Trophoblast cell (in vitro differentiated cells and primary cell): Measurements from ENCODE around the gene RACK1.

Experiments used
- DNase-seq, 2 donors: peaks; one replicate each; pipeline ENCODE4 v3.0.0-alpha.2; 2016
- H2AFZ ChIP-seq: 2 replicates; pipeline ENCODE4 v1.6.1; 2013; ENCODE audit warnings: low read length, moderate library complexity, mild to moderate bottlenecking; ENCODE audit not compliant: insufficient read depth, poor library complexity
- H2AK5ac ChIP-seq: 2 replicates; pipeline ENCODE4 v1.6.1; 2013; ENCODE audit warnings: mild to moderate bottlenecking, low read length
- H2BK120ac ChIP-seq: 2 replicates; pipeline ENCODE4 v1.6.1; 2013; ENCODE audit warnings: low read length, mild to moderate bottlenecking, moderate library complexity; ENCODE audit not compliant: insufficient read depth, poor library complexity
- H2BK12ac ChIP-seq: 2 replicates; pipeline ENCODE4 v1.6.1; 2013; ENCODE audit warnings: mild to moderate bottlenecking, low read length, moderate library complexity
- H2BK5ac ChIP-seq: 2 replicates; pipeline ENCODE4 v1.6.1; 2013; ENCODE audit warnings: low read length, low read depth, moderate library complexity, mild to moderate bottlenecking; ENCODE audit not compliant: poor library complexity
- H3K14ac ChIP-seq: 2 replicates; pipeline ENCODE4 v1.6.1; 2013; ENCODE audit warnings: mild to moderate bottlenecking, low read length
- H3K18ac ChIP-seq: 2 replicates; pipeline ENCODE4 v1.6.1; 2013; ENCODE audit warnings: mild to moderate bottlenecking, low read length
- H3K23ac ChIP-seq: 2 replicates; pipeline ENCODE4 v1.6.1; 2013; ENCODE audit warnings: low read length
- H3K27ac ChIP-seq: 2 replicates; pipeline ENCODE4 v1.5.1; 2013; ENCODE audit warnings: low read depth, mild to moderate bottlenecking, inconsistent platforms, low read length, moderate library complexity
- H3K27me3 ChIP-seq: 2 replicates; pipeline ENCODE4 v1.6.1; 2013; ENCODE audit warnings: inconsistent platforms, mild to moderate bottlenecking, low read length, moderate library complexity; ENCODE audit not compliant: insufficient read depth
- H3K36me3 ChIP-seq, 2 experiments: 1 replicate in 1 of 2; 2 replicates in 1 of 2; pipeline ENCODE4 v1.6.1; 2013; ENCODE audit warnings: low read length in 2 of 2, mild to moderate bottlenecking in 2 of 2, moderate library complexity in 1 of 2; ENCODE audit not compliant: insufficient read depth in 2 of 2, control insufficient read depth in 1 of 2
- H3K4ac ChIP-seq: 2 replicates; pipeline ENCODE4 v1.6.1; 2013; ENCODE audit warnings: low read depth, mild to moderate bottlenecking, low read length, moderate library complexity
- H3K4me1 ChIP-seq, 2 experiments: 1 replicate in 1 of 2; 2 replicates in 1 of 2; pipeline ENCODE4 v1.6.1; 2013; ENCODE audit warnings: low read length in 2 of 2, mild to moderate bottlenecking in 2 of 2, moderate library complexity in 1 of 2; ENCODE audit not compliant: insufficient read depth in 2 of 2, control insufficient read depth in 1 of 2
- H3K4me2 ChIP-seq: 2 replicates; pipeline ENCODE4 v1.6.1; 2013; ENCODE audit warnings: inconsistent platforms, mild to moderate bottlenecking, low read length, moderate library complexity
- H3K4me3 ChIP-seq: 2 replicates; pipeline ENCODE4 v1.5.1; 2013; ENCODE audit warnings: mild to moderate bottlenecking, low read depth, low read length, inconsistent platforms
- H3K79me1 ChIP-seq: one replicate; pipeline ENCODE4 v1.6.1; 2013; ENCODE audit warnings: low read length
- H3K79me2 ChIP-seq: 2 replicates; pipeline ENCODE4 v1.6.1; 2013; ENCODE audit warnings: low read length, mild to moderate bottlenecking; ENCODE audit not compliant: control insufficient read depth, insufficient read depth, poor library complexity
- H3K9ac ChIP-seq: 2 replicates; pipeline ENCODE4 v1.6.1; 2013; ENCODE audit warnings: mild to moderate bottlenecking, low read length
- H3K9me3 ChIP-seq: 2 replicates; pipeline ENCODE4 v1.6.1; 2013; ENCODE audit warnings: low read depth, mild to moderate bottlenecking, control low read depth, inconsistent platforms, low read length; ENCODE audit not compliant: insufficient read depth
- H4K12ac ChIP-seq: 2 replicates; pipeline ENCODE4 v1.6.1; 2013; ENCODE audit warnings: low read depth, mild to moderate bottlenecking, low read length, moderate library complexity
- H4K8ac ChIP-seq: 2 replicates; pipeline ENCODE4 v1.6.1; 2013; ENCODE audit warnings: low read depth, mild to moderate bottlenecking, low read length, moderate library complexity
- H4K91ac ChIP-seq: one replicate; pipeline ENCODE4 v1.6.1; 2013; ENCODE audit warnings: low read depth, mild to moderate bottlenecking, low read length, moderate library complexity
- WGBS: extraction: QIAGEN DNeasy Blood & Tissue Kit; methylation state at CpG from one replicate; pipeline ENCODE4 v1.1.7; 2013; ENCODE audit warnings: missing lambda C conversion rate; ENCODE audit not compliant: insufficient read length, insufficient coverage; ENCODE audit errors: extremely low coverage; 5-methylcytosine and 5-hydroxymethylcytosine counted together

The RACK1 gene

DNA sequence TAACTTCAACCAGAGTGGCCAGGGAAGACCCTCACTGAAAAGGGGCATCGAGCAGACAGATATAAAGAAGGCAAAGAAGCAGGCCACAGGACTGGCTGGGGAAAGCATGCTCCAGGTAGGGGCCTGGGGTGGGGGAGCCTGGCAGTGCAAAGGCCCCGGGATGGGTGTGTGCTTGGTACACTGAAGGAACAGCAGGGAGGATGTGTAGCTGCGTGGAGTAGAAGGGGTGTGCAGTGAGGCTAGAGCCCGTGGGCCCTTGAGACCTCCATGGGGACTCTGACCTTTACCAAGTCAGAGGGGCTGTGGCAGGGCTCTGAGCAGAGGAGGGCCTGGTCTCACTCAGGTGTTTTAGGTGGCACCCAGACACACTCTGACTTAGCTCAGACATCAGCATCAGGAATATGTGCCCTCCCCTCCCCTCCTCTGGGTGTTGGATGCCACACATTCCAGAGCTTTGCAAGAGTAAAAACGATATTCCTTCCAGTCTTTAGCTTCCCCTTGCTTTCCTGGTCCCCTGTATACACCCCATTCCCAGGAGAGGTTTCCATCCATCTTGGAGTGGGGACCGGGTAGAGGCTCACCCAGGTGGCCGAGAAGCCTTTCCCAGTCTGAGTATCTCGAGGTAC is 46.3 kb downstream of the RACK1 start:
- H3K27me3 ChIP-seq: no peaks in the 10 kb centered on the region
- no peak overlapping the region for H3K14ac ChIP-seq
- no peak overlapping the region for H4K12ac ChIP-seq
- H2AK5ac ChIP-seq: no peak overlapping the region
- H4K91ac ChIP-seq: no peak overlapping the region
- WGBS: no CpG with 5 or more reads among the region's 8 CpGs
- no peak overlapping the region for H3K4ac ChIP-seq
- no peak overlapping the region for H2BK5ac ChIP-seq
- H3K79me1 ChIP-seq: no peaks in the 10 kb centered on the region
- DNase-seq: no peak
- peaks cover under 1 to 12% of the 10 kb centered on the region in 2 experiments for H3K4me1 ChIP-seq
- H3K23ac ChIP-seq: no peak overlapping the region
- no peak overlapping the region for H3K18ac ChIP-seq
- no peak overlapping the region for H4K8ac ChIP-seq
- H3K4me3 ChIP-seq: no peak overlapping the region
- no peaks in the 10 kb centered on the region for H3K9me3 ChIP-seq
- H3K9ac ChIP-seq: no peak overlapping the region
- H2BK12ac ChIP-seq: no peak overlapping the region
- H3K27ac ChIP-seq: no peak overlapping the region
- H2AFZ ChIP-seq: no peak overlapping the region
- no peak overlapping the region for H3K4me2 ChIP-seq
- H3K79me2 ChIP-seq: no peaks in the 10 kb centered on the region
- H3K36me3 ChIP-seq: no peaks in the 10 kb centered on the region
- H2BK120ac ChIP-seq: no peak overlapping the region

- Histone ChIP-seq H3K79me1 (peaks cover 6% of the 10 kb centered on the region), H3K14ac (no peak overlapping the region), H4K8ac (no peak overlapping the region), H3K4ac (no peak overlapping the region), H3K27me3 (peaks cover 4% of the 10 kb centered on the region), H3K4me1 (peaks cover 4 to 10% of the 10 kb centered on the region in 2 experiments), H3K9ac (no peak overlapping the region), H3K9me3 (no peaks in the 10 kb centered on the region), H3K36me3 (no peaks in the 10 kb centered on the region), H3K4me2 (no peak overlapping the region), H3K79me2 (peaks cover 6% of the 10 kb centered on the region), H2BK12ac (no peak overlapping the region), H3K27ac (no peak overlapping the region), H2AFZ (no peak overlapping the region), H4K12ac (no peak overlapping the region), H4K91ac (no peak overlapping the region), H2AK5ac (no peak overlapping the region), H3K4me3 (no peak overlapping the region), H2BK5ac (no peak overlapping the region), H3K18ac (no peak overlapping the region), H2BK120ac (no peak overlapping the region), H3K23ac (no peak overlapping the region)
- no CpG with 5 or more reads among the region's 45 CpGs for WGBS
- DNase-seq: no peak
These were observed 48.4 kb downstream of the RACK1 start for GRCh38 chr5:181195249-181195761.

DNA sequence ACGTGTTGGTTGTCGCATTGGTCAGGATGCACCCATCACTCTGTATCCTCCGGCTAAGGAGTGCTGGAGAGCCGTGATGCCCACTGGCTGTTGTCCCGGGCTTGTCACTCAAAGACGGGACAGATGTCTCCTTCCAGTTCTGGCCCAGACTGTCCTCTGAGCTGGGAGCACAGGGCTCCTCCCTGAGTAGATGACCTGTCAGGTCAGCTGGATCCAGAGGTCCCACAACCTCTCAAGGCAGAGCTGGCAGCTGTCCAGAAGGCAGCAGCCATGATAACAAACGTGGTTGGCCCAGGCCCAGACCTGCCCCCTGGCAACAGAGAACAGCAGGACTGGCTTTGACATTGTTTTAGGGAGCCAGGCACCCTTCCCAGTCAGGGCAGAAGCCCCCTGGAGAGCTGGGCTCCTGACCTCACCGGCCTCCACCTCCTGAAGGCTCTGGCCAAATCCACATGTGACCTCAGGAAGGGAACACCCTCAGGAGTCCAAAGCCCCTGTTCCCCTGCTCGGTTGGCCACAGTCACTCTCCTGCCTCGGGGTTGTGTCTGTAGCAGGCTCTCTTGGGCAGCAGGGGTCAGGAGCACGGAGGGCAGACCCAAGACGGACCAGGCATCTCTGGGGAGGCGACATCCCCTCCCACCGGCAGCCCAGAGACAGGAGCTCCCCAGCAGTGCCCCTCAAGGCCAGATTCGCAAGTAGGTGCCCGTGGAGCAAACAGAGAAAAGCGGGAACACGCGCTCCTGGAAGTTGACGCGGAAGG is 49.0 kb downstream of the RACK1 start:
- no peak overlapping the region for H3K27ac ChIP-seq
- H2BK5ac ChIP-seq: no peak overlapping the region
- WGBS: no CpG with 5 or more reads among the region's 21 CpGs
- H3K9me3 ChIP-seq: no peaks in the 10 kb centered on the region
- H3K23ac ChIP-seq: no peak overlapping the region
- H3K18ac ChIP-seq: no peak overlapping the region
- H3K4ac ChIP-seq: no peak overlapping the region
- no peak overlapping the region for H2BK12ac ChIP-seq
- H3K36me3 ChIP-seq: no peaks in the 10 kb centered on the region
- no peak overlapping the region for H2BK120ac ChIP-seq
- no peak overlapping the region for H3K4me3 ChIP-seq
- H3K4me1 ChIP-seq: peaks cover 4 to 10% of the 10 kb centered on the region in 2 experiments
- H3K4me2 ChIP-seq: no peak overlapping the region
- no peak overlapping the region for H4K8ac ChIP-seq
- no peak for DNase-seq
- peaks cover 6% of the 10 kb centered on the region for H3K79me2 ChIP-seq
- H4K91ac ChIP-seq: no peak overlapping the region
- H2AFZ ChIP-seq: no peak overlapping the region
- peaks cover 10% of the 10 kb centered on the region for H3K27me3 ChIP-seq
- no peak overlapping the region for H2AK5ac ChIP-seq
- H3K79me1 ChIP-seq: peaks cover 6% of the 10 kb centered on the region
- H3K9ac ChIP-seq: no peak overlapping the region
- H4K12ac ChIP-seq: no peak overlapping the region
- no peak overlapping the region for H3K14ac ChIP-seq

DNA sequence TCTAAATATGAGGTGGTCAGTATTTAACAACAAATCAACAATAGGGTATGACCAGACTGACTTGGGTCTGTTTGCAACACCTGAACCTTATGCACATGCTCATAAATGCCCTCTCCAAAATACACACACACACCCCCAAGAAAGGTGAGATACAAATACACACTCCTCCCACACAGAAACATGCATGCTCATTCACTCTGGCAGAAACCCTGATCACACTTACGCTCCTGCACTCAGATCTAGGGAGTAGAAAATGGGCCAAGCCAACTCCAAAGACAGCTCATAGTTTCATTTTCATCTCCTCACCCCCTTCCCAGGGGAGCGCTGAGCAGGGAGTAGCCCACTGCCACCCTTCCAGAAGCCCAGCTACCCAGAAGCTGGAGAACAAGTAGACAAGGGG is 50.0 kb downstream of the RACK1 start:
- no peak overlapping the region for H3K23ac ChIP-seq
- peaks cover 10% of the 10 kb centered on the region for H3K27me3 ChIP-seq
- no CpG with 5 or more reads among the region's 2 CpGs for WGBS

More for the DNA sequence above, 50.0 kb downstream of the RACK1 start:
- H2BK120ac ChIP-seq: no peak overlapping the region
- H3K4ac ChIP-seq: no peak overlapping the region
- H3K14ac ChIP-seq: no peak overlapping the region
- H3K79me1 ChIP-seq: peaks cover 6% of the 10 kb centered on the region
- no peak for DNase-seq
- no peak overlapping the region for H3K27ac ChIP-seq
- no peak overlapping the region for H3K18ac ChIP-seq
- no peak overlapping the region for H3K4me2 ChIP-seq
- no peak overlapping the region for H4K12ac ChIP-seq
- H3K79me2 ChIP-seq: peaks cover 6% of the 10 kb centered on the region
- no peak overlapping the region for H4K8ac ChIP-seq
- H2BK5ac ChIP-seq: no peak overlapping the region
- no peaks in the 10 kb centered on the region for H3K36me3 ChIP-seq
- peaks cover 4 to 10% of the 10 kb centered on the region in 2 experiments for H3K4me1 ChIP-seq
- no peak overlapping the region for H2AFZ ChIP-seq
- no peak overlapping the region for H3K9ac ChIP-seq
- H4K91ac ChIP-seq: no peak overlapping the region
- no peak overlapping the region for H2AK5ac ChIP-seq
- peak overlapping the region; percentile 29 for H3K4me3 ChIP-seq
- no peak overlapping the region for H2BK12ac ChIP-seq
- H3K9me3 ChIP-seq: no peaks in the 10 kb centered on the region
